C4-2B (cell line): ENCODE measurements around the gene YIPF7.

Experiments used
- CTCF ChIP-seq: fragments of 450-650 bp; conservative IDR thresholded peaks from 2 replicates; pipeline ENCODE4 v1.5.1; 2017; ENCODE audit warnings: mild to moderate bottlenecking
- ZFX ChIP-seq: fragments of 450-650 bp; IDR thresholded peaks from 2 replicates; pipeline ENCODE4 v1.6.1; 2017

GRCh38 chr4:44578954-44579353 is 72.5 kb downstream of the YIPF7 start:
- no peak for TF ChIP-seq CTCF
- no peak for TF ChIP-seq ZFX
